ENCODE measurements around the gene PARVB. TPM values are rescaled to one million over a fixed set of nuclear protein-coding genes. Genes with fewer than 3 reads are reported as not detected.
A peak's percentile ranks its signal among the peaks of the same experiment; 100 is the strongest.

The PARVB gene
- total and polyA plus RNA-seq, 4 experiments from 2014 or later, result 3.4 to 17.0 (median 9.8) TPM

GRCh38 chr22:44153710-44154109 is 129.6 kb downstream of the PARVB start:
- no peaks in the 10 kb centered on the region for H3K4me1 Mint-ChIP-seq
- H3K27me3 Mint-ChIP-seq, result no peaks in the 10 kb centered on the region
- Histone ChIP-seq H3K4me1 (ENCODE audit: insufficient read depth, low read length) (peaks cover 11% of the 10 kb centered on the region), H3K27me3 (ENCODE audit: insufficient read depth, low read length) (no peaks in the 10 kb centered on the region), H3K36me3 (ENCODE audit: insufficient read depth, low read length) (no peaks in the 10 kb centered on the region), H3K27ac (ENCODE audit: low read depth, low read length) (no peak overlapping the region), H3K4me3 (ENCODE audit: low read length in 2 of 2) (no peak overlapping the region), H3K9me3 (ENCODE audit: control insufficient read depth in 1 of 2, low read length in 2 of 2) (no peaks in the 10 kb centered on the region)
- CTCF ChIA-PET (ENCODE audit: partially characterized antibody), result no interaction called here
- DNase-seq, result no peak
- no peaks in the 10 kb centered on the region for H3K9me3 Mint-ChIP-seq
- H3K4me3 Mint-ChIP-seq, result no peak overlapping the region
- POLR2A ChIA-PET (ENCODE audit: partially characterized antibody), result no interaction called here
- intact Hi-C loops (cut with micrococcal nuclease), result no loop called here
- no peak overlapping the region for H3K27ac Mint-ChIP-seq
- peaks cover 3 to 20% of the 10 kb centered on the region in 2 donors for H3K36me3 Mint-ChIP-seq

DNA sequence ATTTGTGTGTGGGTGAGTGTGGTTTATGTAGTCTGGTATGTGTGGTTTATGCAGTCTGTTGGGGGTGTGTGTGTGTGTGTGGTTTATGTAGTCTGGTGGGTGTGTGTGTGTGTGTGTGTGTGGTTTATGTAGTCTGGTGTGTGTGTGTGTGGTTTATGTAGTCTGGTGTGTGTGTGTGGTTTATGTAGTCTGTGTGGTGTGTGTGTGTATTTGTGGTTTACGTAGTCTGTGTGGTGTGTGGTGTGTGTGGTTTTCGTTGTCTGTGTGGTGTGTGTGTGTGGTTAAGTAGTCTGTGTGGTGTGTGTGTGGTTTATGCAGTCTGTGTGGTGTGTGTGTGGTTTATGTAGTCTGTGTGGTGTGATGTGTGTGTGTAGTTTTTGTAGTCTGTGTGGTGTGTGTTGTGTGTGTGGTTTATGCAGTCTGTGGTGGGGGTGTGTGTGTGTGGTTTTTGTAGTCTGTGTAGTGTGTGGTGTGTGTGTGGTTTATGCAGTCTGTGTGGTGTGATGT is 130.4 kb downstream of the PARVB start:
- Histone ChIP-seq H3K4me3 (ENCODE audit: low read length in 2 of 2) (no peak overlapping the region), H3K9me3 (ENCODE audit: control insufficient read depth in 1 of 2, low read length in 2 of 2) (no peaks in the 10 kb centered on the region), H3K27me3 (ENCODE audit: insufficient read depth, low read length) (no peaks in the 10 kb centered on the region), H3K4me1 (ENCODE audit: insufficient read depth, low read length) (peaks cover 11% of the 10 kb centered on the region), H3K27ac (ENCODE audit: low read depth, low read length) (no peak overlapping the region), H3K36me3 (ENCODE audit: insufficient read depth, low read length) (no peaks in the 10 kb centered on the region)
- no peak for DNase-seq
- no peak overlapping the region for H3K4me3 Mint-ChIP-seq
- peaks cover 1 to 19% of the 10 kb centered on the region in 2 donors for H3K36me3 Mint-ChIP-seq
- CTCF ChIA-PET (ENCODE audit: partially characterized antibody), result no interaction called here
- intact Hi-C loops (cut with micrococcal nuclease), result no loop called here
- H3K27me3 Mint-ChIP-seq, result no peaks in the 10 kb centered on the region
- no peaks in the 10 kb centered on the region for H3K4me1 Mint-ChIP-seq
- no peak overlapping the region for H3K27ac Mint-ChIP-seq
- POLR2A ChIA-PET (ENCODE audit: partially characterized antibody), result no interaction called here
- no peaks in the 10 kb centered on the region for H3K9me3 Mint-ChIP-seq

- Mint-ChIP-seq H3K27ac (no peak overlapping the region), H3K27me3 (no peaks in the 10 kb centered on the region), H3K4me1 (no peaks in the 10 kb centered on the region), H3K9me3 (no peaks in the 10 kb centered on the region), H3K4me3 (no peak overlapping the region), H3K36me3 (peaks cover 0 to 18% of the 10 kb centered on the region in 2 donors)
- H3K27ac ChIP-seq (ENCODE audit: low read depth, low read length), result no peak overlapping the region
- CTCF ChIA-PET (ENCODE audit: partially characterized antibody), result no interaction called here
- H3K9me3 ChIP-seq (ENCODE audit: control insufficient read depth in 1 of 2, low read length in 2 of 2), result no peaks in the 10 kb centered on the region
- no peak for DNase-seq
- intact Hi-C loops (cut with micrococcal nuclease), result no loop called here
- no peaks in the 10 kb centered on the region for H3K27me3 ChIP-seq (ENCODE audit: insufficient read depth, low read length)
- no peak overlapping the region for H3K4me3 ChIP-seq (ENCODE audit: low read length in 2 of 2)
- H3K4me1 ChIP-seq (ENCODE audit: insufficient read depth, low read length), result peaks cover 11% of the 10 kb centered on the region
- POLR2A ChIA-PET (ENCODE audit: partially characterized antibody), result no interaction called here
- no peaks in the 10 kb centered on the region for H3K36me3 ChIP-seq (ENCODE audit: insufficient read depth, low read length)
Measured at GRCh38 chr22:44155115-44155514, 131.0 kb downstream of the PARVB start.

GRCh38 chr22:44157916-44158618 is 134.0 kb downstream of the PARVB start:
- peak overlapping the region in 1 of 7 donors; percentile 32 for H3K27ac Mint-ChIP-seq
- no peak overlapping the region for H3K4me3 ChIP-seq (ENCODE audit: low read length in 2 of 2)
- H3K36me3 ChIP-seq (ENCODE audit: insufficient read depth, low read length), result no peaks in the 10 kb centered on the region
- H3K27ac ChIP-seq (ENCODE audit: low read depth, low read length), result no peak overlapping the region
- H3K4me1 Mint-ChIP-seq, result no peaks in the 10 kb centered on the region
- peaks cover 11% of the 10 kb centered on the region for H3K4me1 ChIP-seq (ENCODE audit: insufficient read depth, low read length)
- ChIA-PET CTCF (ENCODE audit: partially characterized antibody) (no interaction called here), POLR2A (ENCODE audit: partially characterized antibody) (no interaction called here)
- no peaks in the 10 kb centered on the region for H3K9me3 Mint-ChIP-seq
- no peaks in the 10 kb centered on the region for H3K27me3 Mint-ChIP-seq
- no peaks in the 10 kb centered on the region for H3K9me3 ChIP-seq (ENCODE audit: control insufficient read depth in 1 of 2, low read length in 2 of 2)
- H3K36me3 Mint-ChIP-seq, result peaks cover 0 to 10% of the 10 kb centered on the region in 2 donors
- no peaks in the 10 kb centered on the region for H3K27me3 ChIP-seq (ENCODE audit: insufficient read depth, low read length)
- DNase-seq, result no peak
- no peak overlapping the region for H3K4me3 Mint-ChIP-seq
- intact Hi-C loops (cut with micrococcal nuclease), result no loop called here

DNA sequence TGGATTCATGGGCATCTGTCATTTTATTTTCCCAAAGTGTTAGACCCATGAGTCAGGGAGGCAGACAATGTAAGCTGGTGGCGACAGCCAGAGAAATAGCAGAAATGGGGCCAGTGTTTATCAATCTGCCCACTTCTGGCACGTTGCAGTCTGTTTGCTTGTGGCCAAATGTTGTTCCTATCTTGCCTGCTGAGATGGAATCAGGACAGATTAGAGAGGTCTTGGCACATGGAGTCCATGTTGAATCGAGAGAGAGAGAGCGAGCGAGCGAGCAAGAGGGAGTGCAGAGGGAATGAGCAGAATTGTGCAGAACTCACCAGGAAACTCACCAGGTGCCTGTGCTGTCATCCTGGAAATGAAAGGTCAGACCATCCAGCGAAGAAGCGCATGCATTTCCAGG is 134.7 kb downstream of the PARVB start:
- H3K36me3 ChIP-seq (ENCODE audit: insufficient read depth, low read length), result no peaks in the 10 kb centered on the region
- Mint-ChIP-seq H3K4me3 (no peak overlapping the region), H3K4me1 (no peaks in the 10 kb centered on the region), H3K9me3 (no peaks in the 10 kb centered on the region), H3K27me3 (no peaks in the 10 kb centered on the region), H3K36me3 (peaks cover 0 to 10% of the 10 kb centered on the region in 2 donors), H3K27ac (no peak overlapping the region)
- CTCF ChIA-PET (ENCODE audit: partially characterized antibody), result no interaction called here
- H3K9me3 ChIP-seq (ENCODE audit: control insufficient read depth in 1 of 2, low read length in 2 of 2), result no peaks in the 10 kb centered on the region
- H3K4me3 ChIP-seq (ENCODE audit: low read length in 2 of 2), result no peak overlapping the region
- no peak for DNase-seq
- intact Hi-C loops (cut with micrococcal nuclease), result no loop called here
- POLR2A ChIA-PET (ENCODE audit: partially characterized antibody), result no interaction called here
- no peaks in the 10 kb centered on the region for H3K27me3 ChIP-seq (ENCODE audit: insufficient read depth, low read length)
- no peak overlapping the region for H3K27ac ChIP-seq (ENCODE audit: low read depth, low read length)
- H3K4me1 ChIP-seq (ENCODE audit: insufficient read depth, low read length), result peaks cover 8% of the 10 kb centered on the region

GRCh38 chr22:44159221-44159620 is 135.1 kb downstream of the PARVB start:
- Histone ChIP-seq H3K36me3 (ENCODE audit: insufficient read depth, low read length) (no peaks in the 10 kb centered on the region), H3K4me1 (ENCODE audit: insufficient read depth, low read length) (peaks cover 4% of the 10 kb centered on the region), H3K27me3 (ENCODE audit: insufficient read depth, low read length) (no peaks in the 10 kb centered on the region), H3K27ac (ENCODE audit: low read depth, low read length) (no peak overlapping the region), H3K9me3 (ENCODE audit: control insufficient read depth in 1 of 2, low read length in 2 of 2) (no peaks in the 10 kb centered on the region), H3K4me3 (ENCODE audit: low read length in 2 of 2) (no peak overlapping the region)
- no peaks in the 10 kb centered on the region for H3K4me1 Mint-ChIP-seq
- no peaks in the 10 kb centered on the region for H3K27me3 Mint-ChIP-seq
- intact Hi-C loops (cut with micrococcal nuclease), result no loop called here
- CTCF ChIA-PET (ENCODE audit: partially characterized antibody), result no interaction called here
- POLR2A ChIA-PET (ENCODE audit: partially characterized antibody), result no interaction called here
- H3K4me3 Mint-ChIP-seq, result no peak overlapping the region
- H3K27ac Mint-ChIP-seq, result no peak overlapping the region
- no peak for DNase-seq
- no peaks in the 10 kb centered on the region for H3K9me3 Mint-ChIP-seq
- H3K36me3 Mint-ChIP-seq, result peaks cover 0 to 10% of the 10 kb centered on the region in 2 donors

- Histone ChIP-seq H3K27ac (ENCODE audit: low read depth, low read length) (no peak overlapping the region), H3K36me3 (ENCODE audit: insufficient read depth, low read length) (no peaks in the 10 kb centered on the region), H3K27me3 (ENCODE audit: insufficient read depth, low read length) (no peaks in the 10 kb centered on the region), H3K4me1 (ENCODE audit: insufficient read depth, low read length) (no peaks in the 10 kb centered on the region), H3K4me3 (ENCODE audit: low read length in 2 of 2) (no peak overlapping the region), H3K9me3 (ENCODE audit: control insufficient read depth in 1 of 2, low read length in 2 of 2) (no peaks in the 10 kb centered on the region)
- Mint-ChIP-seq H3K4me3 (no peak overlapping the region), H3K9me3 (no peaks in the 10 kb centered on the region), H3K27me3 (no peaks in the 10 kb centered on the region), H3K36me3 (peaks cover 0 to 10% of the 10 kb centered on the region in 2 donors), H3K4me1 (no peaks in the 10 kb centered on the region), H3K27ac (no peak overlapping the region)
- CTCF ChIA-PET (ENCODE audit: partially characterized antibody), result no interaction called here
- intact Hi-C loops (cut with micrococcal nuclease), result no loop called here
- POLR2A ChIA-PET (ENCODE audit: partially characterized antibody), result no interaction called here
- DNase-seq, result no peak
Measured at GRCh38 chr22:44159811-44160210, 135.7 kb downstream of the PARVB start.

All from CD4-positive, alpha-beta memory T cell (primary cell).